Hepatocyte (in vitro differentiated cells): Measurements from ENCODE around the gene INHBE. TPM values are rescaled to one million over a fixed set of nuclear protein-coding genes. Genes with fewer than 3 reads are reported as not detected.
A peak's percentile ranks its signal among the peaks of the same experiment; 100 is the strongest.

Experiments
- DNase-seq: peaks from one replicate; pipeline ENCODE4 v3.0.0-alpha.2; 2016; ENCODE audit warnings: low spot score
- H2AFZ ChIP-seq: fragments of 200-600 bp; sonication (generic); 2 replicates; pipeline ENCODE4 v1.6.0; 2016; ENCODE audit warnings: antibody characterized with exemption, mild to moderate bottlenecking
- H3K27ac ChIP-seq: fragments of 200-600 bp; sonication (generic); 2 replicates; pipeline ENCODE4 v1.5.1; 2016; ENCODE audit warnings: mild to moderate bottlenecking
- H3K27me3 ChIP-seq: fragments of 200-600 bp; sonication (generic); 2 replicates; pipeline ENCODE4 v1.6.1; 2016
- H3K36me3 ChIP-seq: fragments of 200-600 bp; sonication (generic); replicated peaks from 2 replicates; pipeline ENCODE4 v1.5.1; 2016; ENCODE audit warnings: low read depth; ENCODE audit not compliant: insufficient read depth
- H3K4me1 ChIP-seq: fragments of 200-600 bp; sonication (generic); 2 replicates; pipeline ENCODE4 v1.5.1; 2016; ENCODE audit warnings: mild to moderate bottlenecking, moderate library complexity; ENCODE audit not compliant: insufficient read depth
- H3K4me2 ChIP-seq: fragments of 200-600 bp; sonication (generic); 2 replicates; pipeline ENCODE4 v1.6.0; 2016
- H3K4me3 ChIP-seq: fragments of 200-600 bp; sonication (generic); 2 replicates; pipeline ENCODE4 v1.5.1; 2016; ENCODE audit warnings: mild to moderate bottlenecking
- H3K79me2 ChIP-seq: fragments of 200-600 bp; sonication (generic); 2 replicates; pipeline ENCODE4 v1.6.0; 2017; ENCODE audit warnings: mild to moderate bottlenecking
- H3K9me2 ChIP-seq: fragments of 200-600 bp; sonication (generic); replicated peaks from 2 replicates; pipeline ENCODE4 v1.6.0; 2017; ENCODE audit warnings: mild to moderate bottlenecking; ENCODE audit not compliant: insufficient read depth
- H3K9me3 ChIP-seq: fragments of 200-600 bp; sonication (generic); 2 replicates; pipeline ENCODE4 v1.5.1; 2016; ENCODE audit warnings: low read depth, mild to moderate bottlenecking
- H4K20me1 ChIP-seq: fragments of 200-600 bp; sonication (generic); 2 replicates; pipeline ENCODE4 v1.6.0; 2016; ENCODE audit warnings: mild to moderate bottlenecking; ENCODE audit not compliant: insufficient read depth, poor library complexity, severe bottlenecking
- EZH2 ChIP-seq: fragments of 200-600 bp; sonication (generic); IDR thresholded peaks from 2 replicates; pipeline ENCODE4 v1.6.1; 2016; ENCODE audit warnings: antibody characterized with exemption, mild to moderate bottlenecking, borderline replicate concordance
- EZH2phosphoT487 ChIP-seq: fragments of 200-600 bp; sonication (generic); IDR thresholded peaks from one replicate; pipeline ENCODE4 v1.6.1; 2018; ENCODE audit warnings: antibody characterized with exemption, mild to moderate bottlenecking, low read depth, moderate library complexity; ENCODE audit not compliant: unreplicated experiment, severe bottlenecking
- WGBS: methylation state at CpG from one replicate; pipeline ENCODE4 v1.1.6; 2016; ENCODE audit warnings: low lambda C conversion rate; ENCODE audit errors: missing lambda C conversion rate; 5-methylcytosine and 5-hydroxymethylcytosine counted together
- polyA plus RNA-seq: library from polyadenylated mRNA; unstranded; fragments of >200 nt; fragmentation: Nextera tagmentation; extraction: Ambion mirVana; gene quantifications from 2 replicates; pipeline ENCODE4 v1.2.1, GENCODE V29; 2016
- total RNA-seq: library from RNA; depleted of rRNA; stranded (reverse); fragments of >200 nt; gene quantifications from 2 replicates; pipeline ENCODE4 v1.2.3, GENCODE V29; 2014
- TF ChIP-seq, protein P1 (sequence below): fragments of 200-600 bp; sonication (generic); IDR thresholded peaks from 2 replicates; pipeline ENCODE4 v1.5.1; 2016; ENCODE audit warnings: antibody characterized with exemption, mild to moderate bottlenecking; ENCODE audit not compliant: poor library complexity

Gene INHBE
- total and polyA plus RNA-seq, 2 experiments from 2014 or later: 15.1 to 44.2 TPM

DNA sequence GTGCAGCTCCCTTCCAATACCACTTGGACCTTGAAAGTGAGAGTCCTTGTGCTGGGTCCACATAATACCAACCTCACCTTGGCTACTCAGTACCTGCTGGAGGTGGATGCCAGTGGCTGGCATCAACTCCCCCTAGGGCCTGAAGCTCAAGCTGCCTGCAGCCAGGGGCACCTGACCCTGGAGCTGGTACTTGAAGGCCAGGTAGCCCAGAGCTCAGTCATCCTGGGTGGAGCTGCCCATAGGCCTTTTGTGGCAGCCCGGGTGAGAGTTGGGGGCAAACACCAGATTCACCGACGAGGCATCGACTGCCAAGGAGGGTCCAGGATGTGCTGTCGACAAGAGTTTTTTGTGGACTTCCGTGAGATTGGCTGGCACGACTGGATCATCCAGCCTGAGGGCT lies 5.7 kb upstream of the INHBE start:
- Histone ChIP-seq H3K36me3 (no peaks in the 10 kb centered on the region), H3K9me2 (no peaks in the 10 kb centered on the region), H3K79me2 (no peaks in the 10 kb centered on the region), H3K27me3 (no peaks in the 10 kb centered on the region), H3K4me1 (peaks cover 25% of the 10 kb centered on the region), H4K20me1 (no peaks in the 10 kb centered on the region), H3K4me3 (no peak overlapping the region), H3K27ac (no peak overlapping the region), H3K9me3 (no peaks in the 10 kb centered on the region), H2AFZ (no peak overlapping the region), H3K4me2 (no peak overlapping the region)
- DNase-seq: no peak
- no peak for TF ChIP-seq EZH2
- no peak for TF ChIP-seq EZH2phosphoT487
- TF ChIP-seq, protein P1, sequence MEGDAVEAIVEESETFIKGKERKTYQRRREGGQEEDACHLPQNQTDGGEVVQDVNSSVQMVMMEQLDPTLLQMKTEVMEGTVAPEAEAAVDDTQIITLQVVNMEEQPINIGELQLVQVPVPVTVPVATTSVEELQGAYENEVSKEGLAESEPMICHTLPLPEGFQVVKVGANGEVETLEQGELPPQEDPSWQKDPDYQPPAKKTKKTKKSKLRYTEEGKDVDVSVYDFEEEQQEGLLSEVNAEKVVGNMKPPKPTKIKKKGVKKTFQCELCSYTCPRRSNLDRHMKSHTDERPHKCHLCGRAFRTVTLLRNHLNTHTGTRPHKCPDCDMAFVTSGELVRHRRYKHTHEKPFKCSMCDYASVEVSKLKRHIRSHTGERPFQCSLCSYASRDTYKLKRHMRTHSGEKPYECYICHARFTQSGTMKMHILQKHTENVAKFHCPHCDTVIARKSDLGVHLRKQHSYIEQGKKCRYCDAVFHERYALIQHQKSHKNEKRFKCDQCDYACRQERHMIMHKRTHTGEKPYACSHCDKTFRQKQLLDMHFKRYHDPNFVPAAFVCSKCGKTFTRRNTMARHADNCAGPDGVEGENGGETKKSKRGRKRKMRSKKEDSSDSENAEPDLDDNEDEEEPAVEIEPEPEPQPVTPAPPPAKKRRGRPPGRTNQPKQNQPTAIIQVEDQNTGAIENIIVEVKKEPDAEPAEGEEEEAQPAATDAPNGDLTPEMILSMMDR: no peak
- 99% methylated on average over 7 of the region's 7 CpGs for WGBS

GRCh38 chr12:57450057-57450456 lies 5.0 kb upstream of the INHBE start:
- Histone ChIP-seq H3K9me2 (no peaks in the 10 kb centered on the region), H2AFZ (no peak overlapping the region), H3K9me3 (no peaks in the 10 kb centered on the region), H3K27ac (peak overlapping the region; percentile 84), H3K27me3 (no peaks in the 10 kb centered on the region), H4K20me1 (no peaks in the 10 kb centered on the region), H3K4me3 (no peak overlapping the region), H3K79me2 (no peaks in the 10 kb centered on the region), H3K4me1 (peaks cover 32% of the 10 kb centered on the region), H3K36me3 (no peaks in the 10 kb centered on the region), H3K4me2 (no peak overlapping the region)
- no peak for TF ChIP-seq EZH2phosphoT487
- TF ChIP-seq, protein P1: no peak
- no peak for TF ChIP-seq EZH2
- no peak for DNase-seq
- 97% methylated on average over 3 of the region's 3 CpGs for WGBS

DNA sequence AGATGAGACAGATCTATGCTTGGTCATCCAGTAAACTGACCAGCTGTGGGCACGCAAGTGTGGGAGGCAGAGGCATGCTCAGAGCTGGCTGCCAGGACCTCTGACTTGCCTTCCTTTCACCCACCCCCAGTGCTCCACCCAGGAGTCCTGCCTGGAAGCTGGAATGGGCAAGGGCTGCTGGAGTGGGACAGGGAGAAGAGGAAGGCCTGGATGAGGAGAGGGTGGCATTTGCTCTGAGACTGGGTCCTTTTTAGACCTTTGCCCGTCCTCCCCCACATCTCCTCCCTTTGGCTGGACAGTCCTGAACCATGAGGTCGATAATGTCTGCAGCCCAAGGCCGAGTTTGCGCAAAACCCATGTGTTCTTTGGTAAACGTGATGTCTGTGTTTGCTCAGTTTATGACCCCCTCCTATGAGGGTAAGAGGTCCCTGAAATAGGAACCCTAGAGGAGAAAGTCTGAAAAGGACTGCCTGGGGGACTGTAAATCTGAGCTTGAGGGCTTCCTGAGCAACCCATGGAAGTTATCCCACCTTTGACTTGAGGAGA lies 3.8 kb upstream of the INHBE start:
- H4K20me1 ChIP-seq: no peaks in the 10 kb centered on the region
- no peaks in the 10 kb centered on the region for H3K36me3 ChIP-seq
- H3K9me2 ChIP-seq: no peaks in the 10 kb centered on the region
- peak overlapping the region; percentile 84 for H3K27ac ChIP-seq
- 65% methylated on average over 6 of the region's 6 CpGs for WGBS
- peak overlapping the region; percentile 10 for H3K4me2 ChIP-seq
- H3K9me3 ChIP-seq: no peaks in the 10 kb centered on the region
- H2AFZ ChIP-seq: no peak overlapping the region
- H3K79me2 ChIP-seq: no peaks in the 10 kb centered on the region
- peak; percentile 61 for DNase-seq
- TF ChIP-seq, protein P1: no peak
- no peak for TF ChIP-seq EZH2phosphoT487
- no peak for TF ChIP-seq EZH2
- no peak overlapping the region for H3K4me3 ChIP-seq
- no peaks in the 10 kb centered on the region for H3K27me3 ChIP-seq
- peaks cover 42% of the 10 kb centered on the region for H3K4me1 ChIP-seq
